ENCODE data around the gene TEAD1.
A peak's percentile ranks its signal among the peaks of the same experiment; 100 is the strongest.

Gene TEAD1

DNA sequence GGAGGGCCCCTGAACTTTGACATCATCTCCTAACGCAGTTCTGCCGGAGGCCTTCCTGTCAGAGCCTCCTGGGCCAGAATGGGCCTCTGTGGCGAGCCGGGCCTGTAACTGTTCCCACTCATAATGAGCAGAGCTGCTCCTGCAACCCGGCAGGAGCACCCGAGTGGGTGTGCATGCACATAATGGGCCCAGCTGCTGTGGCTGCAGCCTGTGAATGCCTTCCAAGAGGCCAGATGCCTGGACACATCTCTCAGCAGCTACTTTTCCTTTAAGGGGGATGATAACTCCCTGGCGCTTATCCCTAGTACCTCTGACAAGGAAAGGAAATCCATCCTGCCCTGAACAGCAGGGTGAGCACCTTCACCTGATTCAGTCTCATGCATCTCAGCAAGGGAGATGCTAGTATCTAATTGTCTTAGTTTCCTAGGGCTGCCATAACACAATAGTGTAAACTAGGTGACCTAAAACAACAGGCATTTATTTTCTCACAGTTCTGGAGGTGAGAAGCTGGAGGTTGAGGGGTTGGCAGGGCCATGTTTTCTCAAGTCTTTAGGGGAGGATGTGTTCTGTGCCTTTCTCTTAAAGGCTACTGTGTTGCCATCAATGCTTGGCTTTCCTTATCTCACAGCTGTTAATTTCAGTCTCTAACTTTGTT is 120.5 kb downstream of the TEAD1 start:
- DNase-seq = no peak

DNA sequence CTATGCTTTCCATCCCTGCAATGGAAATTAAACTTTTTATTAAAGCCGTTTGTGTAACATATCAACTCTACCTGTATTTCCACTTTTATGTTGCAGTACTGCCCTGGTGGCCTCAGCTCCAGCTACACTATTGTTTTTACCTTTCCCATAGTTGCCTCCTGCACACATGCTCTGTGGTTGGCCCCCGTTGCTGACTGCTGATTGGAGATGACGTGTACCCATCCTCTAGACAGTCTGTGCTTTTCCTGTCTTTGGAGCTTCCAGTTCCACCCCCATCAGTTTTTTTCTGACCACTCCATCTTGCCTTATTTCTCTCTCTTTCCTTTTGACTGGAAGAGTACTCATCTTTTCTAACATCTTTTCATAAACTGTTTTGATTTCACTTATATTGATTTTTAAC is 123.8 kb downstream of the TEAD1 start:
- DNase-seq = no peak

DNA sequence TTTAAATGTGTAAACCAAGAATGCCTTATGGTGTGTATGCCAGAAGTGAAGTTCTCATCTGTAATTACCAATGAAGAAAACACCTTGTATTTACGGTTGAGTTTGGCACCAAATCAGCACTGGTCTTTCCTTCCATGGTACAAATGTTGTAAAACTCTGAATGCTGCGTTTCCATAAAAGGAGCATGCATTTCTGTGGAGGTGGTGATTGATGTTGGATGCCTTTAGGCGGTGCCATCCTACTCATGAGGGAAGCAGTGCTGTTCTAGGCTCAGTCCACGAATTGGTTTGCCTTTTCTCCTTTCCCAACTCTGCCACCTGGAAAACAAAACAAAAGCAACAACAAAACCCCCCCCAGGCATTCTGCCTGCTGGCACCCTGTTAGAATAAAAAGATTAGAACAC is 124.4 kb downstream of the TEAD1 start:
- DNase-seq = no peak

DNA sequence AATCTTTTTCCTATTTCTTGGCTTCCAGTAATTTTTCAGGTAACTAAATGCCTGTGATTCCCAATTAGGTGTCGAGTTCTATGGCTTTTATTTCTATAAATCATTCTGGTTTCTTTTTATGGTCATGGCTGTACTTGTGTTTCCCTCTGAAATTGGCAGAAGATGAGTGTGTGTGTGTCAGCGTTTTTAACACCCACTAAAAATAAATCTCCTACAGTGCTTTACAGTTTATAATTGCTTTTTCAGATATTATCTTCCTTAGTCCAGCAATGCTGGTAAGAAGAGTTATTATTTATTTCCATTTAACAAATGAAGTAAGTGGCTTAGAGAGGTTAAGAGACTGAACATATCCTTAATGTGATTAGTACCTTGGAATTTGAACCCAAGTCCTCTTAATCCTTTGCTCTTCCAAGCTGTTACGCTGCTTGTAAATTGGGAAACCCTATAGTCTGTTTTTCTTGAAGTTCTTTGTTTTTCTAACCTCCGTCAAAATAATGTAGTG is 125.2 kb downstream of the TEAD1 start:
- no peak for DNase-seq

DNA sequence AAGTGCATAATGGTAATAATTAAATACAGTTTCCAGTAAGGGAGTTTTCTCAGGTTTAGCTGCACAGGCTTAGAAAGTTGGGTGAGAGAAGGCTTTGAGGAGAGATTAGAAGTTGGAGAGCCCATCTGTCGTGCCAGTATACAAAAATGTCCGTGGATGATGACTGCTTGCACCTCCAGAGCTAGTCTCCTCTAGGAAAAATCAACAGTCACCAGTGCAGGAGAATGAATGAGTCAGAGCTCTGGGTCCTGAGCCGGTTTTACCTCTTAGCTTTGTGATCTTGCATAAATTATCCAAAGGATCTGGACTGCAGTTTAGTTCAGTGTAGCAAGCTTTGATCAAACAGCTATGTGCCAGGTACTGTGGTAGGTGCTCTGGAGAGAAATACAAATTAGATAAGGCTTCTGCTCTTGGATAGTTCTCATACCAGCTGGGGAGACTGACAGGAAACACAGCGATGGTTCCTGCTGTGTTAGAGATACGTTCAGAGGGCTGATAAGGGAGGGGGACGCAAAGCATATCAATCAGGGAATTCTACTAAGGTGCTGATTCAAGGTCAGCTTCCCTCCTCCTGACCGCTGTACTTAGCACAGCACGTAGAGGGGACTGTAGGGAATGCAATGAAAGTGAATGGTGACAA is 125.9 kb downstream of the TEAD1 start:
- no peak for DNase-seq

DNA sequence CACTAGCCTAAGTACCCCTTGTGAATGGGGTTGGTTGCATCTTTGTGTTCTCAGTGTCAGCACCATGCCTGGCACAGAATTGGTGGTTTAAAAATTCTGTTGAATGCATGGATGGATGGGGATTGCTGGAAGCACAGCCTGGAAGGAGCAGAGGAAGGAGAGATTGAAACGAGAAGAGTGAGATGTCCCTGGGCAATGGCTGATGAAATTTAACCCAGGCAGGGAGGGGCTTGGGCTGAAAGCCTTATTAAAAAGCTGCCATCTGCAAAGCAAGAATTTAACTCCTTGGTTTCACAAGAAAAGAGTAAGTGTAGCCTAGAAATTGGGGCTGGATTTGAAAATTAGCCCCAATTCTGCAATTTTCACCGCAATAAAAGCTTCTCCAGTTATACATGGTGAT is 126.7 kb downstream of the TEAD1 start:
- DNase-seq = no peak

DNA sequence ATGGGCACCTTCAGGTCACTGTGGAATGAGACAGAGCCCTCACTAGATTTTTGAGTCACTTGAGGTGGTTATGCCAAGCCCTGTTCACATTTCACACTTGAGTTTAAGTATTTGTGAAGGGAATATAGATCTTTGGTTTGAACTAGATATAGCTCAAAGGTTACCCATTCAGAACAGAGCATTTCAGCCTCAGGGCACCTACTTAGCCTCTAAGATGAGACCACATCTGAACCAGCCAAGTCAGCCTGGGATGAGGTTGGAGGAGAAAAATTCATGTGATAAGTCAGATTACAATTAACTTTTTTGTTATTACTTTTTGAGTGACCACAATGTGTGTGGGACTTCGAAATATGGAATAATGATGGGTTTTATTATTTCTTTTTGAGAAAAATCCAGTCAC is 127.8 kb downstream of the TEAD1 start:
- no peak for DNase-seq

DNA sequence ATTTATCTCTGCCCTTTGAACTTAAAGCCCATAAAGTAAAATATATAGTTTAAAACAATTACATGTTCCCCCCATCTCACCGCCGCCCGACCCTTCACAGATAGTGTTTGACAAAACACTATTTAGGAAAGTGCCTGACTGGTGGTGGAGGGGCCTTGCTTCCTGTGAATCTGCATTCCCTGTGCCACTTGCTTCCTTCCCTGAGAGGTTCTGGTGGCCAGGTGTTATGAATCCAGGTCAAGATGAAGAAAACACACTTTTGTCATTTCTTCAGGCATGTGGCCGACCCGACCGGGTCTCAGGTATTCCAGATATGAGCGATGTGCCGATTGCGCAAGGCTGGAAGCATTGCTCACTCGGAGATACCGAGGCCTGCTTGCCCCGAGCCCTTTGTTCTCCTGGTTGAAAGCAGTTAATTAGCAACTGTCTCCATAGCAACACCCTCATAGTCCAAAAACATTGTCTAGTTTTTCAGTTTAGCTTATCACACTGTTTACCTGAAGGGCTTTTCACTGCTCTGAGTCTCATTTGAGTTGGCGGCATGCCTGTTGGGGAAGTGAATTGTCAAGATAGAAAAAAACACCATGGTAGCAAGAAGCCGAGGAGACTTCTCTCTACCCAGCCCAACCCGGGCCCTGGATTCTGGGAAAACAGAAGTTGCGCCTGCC is 128.3 kb downstream of the TEAD1 start:
- DNase-seq = peak; percentile 59

DNA sequence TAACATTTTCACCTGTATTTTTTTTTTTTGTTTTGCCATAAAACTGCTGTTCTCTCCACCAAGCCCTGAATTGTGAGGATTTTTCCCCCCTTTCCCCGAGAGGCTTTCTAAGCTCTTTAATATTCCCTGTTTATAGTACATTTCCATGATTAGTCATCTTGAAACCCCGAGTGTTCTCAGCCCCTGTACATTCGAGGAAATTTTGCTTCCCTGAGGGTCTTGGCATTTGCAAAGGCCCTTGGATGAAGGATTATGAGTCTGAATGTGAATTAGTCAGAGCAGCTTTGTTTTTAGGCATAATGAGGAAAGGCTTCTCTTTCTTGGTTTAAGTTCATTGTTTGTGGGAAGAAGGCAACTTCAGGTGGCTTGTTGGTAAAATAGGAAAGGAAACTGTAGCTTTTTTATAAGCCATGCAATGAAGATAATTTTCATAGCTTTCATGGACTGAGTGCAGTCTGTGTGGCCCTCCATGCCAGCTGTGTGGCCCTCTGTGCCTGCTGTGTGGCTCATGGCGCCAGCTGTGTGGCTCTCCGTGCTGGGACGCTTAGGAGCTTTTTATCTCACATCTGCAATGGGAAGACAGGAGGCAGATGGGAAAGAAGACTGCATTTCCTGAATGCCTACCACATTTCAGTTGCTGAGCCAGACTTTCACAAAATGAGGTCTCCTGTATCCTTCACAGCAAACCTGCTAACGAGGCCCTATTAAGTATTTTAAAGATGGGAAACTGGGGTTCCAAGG is 129.0 kb downstream of the TEAD1 start:
- peak; percentile 34 for DNase-seq

DNA sequence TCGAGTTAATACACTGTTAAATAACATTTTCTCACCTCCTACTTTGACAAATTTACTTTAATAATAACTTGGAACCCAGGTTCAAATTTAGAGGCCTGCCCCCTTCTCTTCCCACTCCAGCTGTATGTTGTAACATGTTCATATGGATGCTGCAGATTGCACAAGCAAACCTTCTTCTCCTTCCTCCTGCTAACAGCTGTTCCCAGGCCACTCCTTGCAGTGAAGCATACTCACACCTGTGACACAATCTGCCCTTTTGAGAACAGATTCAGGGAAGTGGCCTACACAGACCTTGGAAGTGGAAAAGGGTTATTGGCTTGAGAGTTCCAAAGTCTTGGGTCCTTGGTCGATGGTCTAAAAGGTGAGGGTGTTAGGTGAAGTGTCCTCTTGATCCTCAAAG is 131.9 kb downstream of the TEAD1 start:
- DNase-seq = no peak

DNA sequence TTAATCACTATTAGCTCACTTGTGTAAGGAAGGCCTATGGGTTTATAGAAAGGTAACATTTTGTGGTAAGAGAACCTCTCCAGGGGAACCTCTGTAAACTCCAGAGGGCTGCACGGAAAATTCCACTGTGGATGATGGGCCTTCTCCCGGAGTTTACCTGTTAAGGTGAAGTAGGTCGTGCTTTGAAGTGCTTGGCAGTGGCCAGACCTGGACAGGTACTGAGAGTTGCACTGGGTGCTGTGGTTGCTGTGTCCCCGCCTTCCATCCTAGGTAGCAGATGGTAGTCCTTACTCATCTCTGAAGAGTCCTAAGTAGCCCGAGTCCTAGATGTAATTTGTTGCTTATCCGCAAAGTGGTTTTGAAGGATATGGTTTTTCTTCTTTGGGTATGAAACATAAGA is 133.4 kb downstream of the TEAD1 start:
- DNase-seq = no peak

DNA sequence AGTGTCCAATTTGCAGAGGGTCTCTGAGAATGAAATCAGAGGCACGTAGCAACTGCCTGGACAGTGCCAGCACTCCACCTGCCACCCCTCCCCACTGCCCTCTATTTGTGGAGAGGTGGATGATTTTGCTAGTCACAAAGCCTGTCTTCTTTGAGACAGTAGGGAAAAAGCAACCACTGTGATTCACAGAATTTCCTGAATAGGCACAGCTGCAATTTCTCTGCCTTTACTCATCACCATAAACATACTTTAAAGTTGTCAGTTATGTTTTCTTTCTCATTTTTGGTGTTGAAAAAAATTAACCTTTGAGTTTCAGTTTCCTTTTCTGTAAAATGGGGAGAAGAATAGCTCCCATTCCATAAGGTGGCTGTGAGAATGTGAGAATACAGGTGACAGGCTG is 134.3 kb downstream of the TEAD1 start:
- no peak for DNase-seq

DNA sequence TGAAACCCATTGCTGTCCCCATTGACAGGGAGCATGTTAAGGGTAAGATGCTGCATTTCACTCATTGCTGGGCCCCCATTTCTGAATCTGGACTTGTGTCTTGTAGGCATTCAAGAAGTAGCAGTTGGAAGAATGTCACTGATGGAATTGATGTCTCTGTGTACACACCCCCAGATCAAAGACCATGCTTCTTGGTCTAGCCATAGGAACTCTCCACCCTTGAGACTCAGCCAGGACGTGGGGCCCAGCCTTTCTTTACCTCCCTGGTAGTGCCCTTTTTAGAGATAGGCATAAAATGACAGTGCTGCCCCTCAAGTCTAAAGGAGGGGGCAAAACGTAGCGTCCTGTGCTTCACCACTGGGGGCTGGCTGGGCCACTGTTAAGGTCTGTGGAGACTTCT is 135.1 kb downstream of the TEAD1 start:
- DNase-seq = no peak

DNA sequence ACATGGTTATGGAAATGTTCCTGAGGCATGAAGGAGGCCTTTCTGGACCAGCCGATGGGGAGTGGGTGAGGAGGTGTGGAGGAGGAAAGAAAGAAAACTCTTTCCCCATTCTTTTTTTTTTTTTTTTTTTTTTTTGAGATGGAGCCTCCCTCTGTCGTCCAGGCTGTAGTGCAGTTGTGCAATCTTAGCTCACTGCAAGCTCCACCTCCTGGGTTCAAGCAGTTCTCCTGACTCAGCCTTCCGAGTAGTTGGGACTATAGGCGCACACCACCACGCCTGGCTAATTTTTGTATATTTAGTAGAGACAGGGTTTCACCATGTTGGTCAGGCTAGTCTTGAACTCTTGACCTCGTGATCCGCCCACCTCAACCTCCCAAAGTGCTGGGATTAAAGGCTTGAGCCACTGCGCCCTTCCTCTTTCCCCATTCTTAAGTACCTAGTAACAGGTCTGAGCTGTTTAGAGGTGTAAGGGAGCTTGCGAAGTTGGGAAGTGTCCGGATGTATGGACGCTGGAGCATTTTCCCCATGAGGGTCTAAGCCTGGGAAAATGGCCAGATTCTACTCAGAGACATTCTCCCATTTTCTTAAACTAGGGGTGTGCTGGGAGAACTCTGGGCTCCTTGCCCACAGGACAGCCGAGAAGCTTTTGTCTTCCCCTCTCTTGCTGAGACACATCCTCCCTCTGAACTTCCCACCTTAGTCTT is 135.8 kb downstream of the TEAD1 start:
- no peak for DNase-seq

DNA sequence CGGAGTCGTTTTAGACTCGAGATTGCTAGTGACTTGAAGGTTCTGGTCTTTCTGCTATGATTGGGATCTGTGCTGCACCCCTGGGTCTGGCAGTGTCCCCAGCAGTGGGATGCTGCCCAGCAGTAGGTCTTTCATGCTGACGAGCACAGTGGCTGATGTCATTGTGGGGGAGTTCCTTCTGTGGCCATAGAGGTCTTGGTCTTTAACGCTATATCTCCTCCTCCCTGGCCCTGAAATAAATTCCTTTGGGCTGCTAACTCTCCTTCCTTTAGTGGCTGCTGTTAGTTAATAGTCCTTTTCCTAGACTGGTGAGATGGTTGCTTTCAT is 136.3 kb downstream of the TEAD1 start:
- no peak for DNase-seq

DNA sequence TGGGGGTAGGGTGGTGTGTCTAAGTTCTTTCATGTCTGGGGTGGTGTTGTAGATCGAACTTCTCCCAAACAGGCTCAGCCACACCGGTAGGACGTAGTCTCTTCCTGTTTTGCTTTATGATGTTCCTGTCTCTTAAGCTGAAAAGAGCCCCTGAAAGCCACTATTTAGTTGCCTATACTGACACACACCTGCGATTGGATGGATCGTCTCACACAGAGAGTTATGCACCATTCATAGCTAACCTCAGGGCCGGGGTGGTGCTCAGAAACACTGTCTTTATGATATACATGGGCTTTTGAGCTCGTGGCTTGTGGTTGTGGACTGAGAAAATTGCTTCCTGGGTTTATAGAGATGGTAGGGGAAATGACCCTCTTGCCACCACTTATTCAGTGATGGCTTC is 137.6 kb downstream of the TEAD1 start:
- DNase-seq = no peak

DNA sequence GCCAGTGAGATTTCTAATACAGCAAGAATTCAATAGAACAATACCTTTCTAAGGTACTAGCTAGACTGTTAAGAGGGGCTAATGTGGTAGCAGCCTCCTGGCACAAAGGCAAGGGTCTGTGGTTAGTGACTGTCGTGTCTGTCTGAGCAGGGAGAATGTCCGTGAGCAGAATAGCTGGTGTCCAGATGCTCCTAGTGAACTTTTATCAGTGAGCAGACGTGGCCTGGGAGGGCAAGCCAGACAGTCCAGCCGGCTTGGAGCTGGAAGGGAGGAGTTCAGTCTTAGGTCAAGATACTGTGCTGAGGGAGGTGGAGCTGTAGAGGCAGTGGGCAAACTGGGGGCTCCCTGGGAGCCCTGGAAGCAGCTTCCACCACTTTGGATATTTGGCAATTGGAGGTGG is 138.6 kb downstream of the TEAD1 start:
- no peak for DNase-seq

DNA sequence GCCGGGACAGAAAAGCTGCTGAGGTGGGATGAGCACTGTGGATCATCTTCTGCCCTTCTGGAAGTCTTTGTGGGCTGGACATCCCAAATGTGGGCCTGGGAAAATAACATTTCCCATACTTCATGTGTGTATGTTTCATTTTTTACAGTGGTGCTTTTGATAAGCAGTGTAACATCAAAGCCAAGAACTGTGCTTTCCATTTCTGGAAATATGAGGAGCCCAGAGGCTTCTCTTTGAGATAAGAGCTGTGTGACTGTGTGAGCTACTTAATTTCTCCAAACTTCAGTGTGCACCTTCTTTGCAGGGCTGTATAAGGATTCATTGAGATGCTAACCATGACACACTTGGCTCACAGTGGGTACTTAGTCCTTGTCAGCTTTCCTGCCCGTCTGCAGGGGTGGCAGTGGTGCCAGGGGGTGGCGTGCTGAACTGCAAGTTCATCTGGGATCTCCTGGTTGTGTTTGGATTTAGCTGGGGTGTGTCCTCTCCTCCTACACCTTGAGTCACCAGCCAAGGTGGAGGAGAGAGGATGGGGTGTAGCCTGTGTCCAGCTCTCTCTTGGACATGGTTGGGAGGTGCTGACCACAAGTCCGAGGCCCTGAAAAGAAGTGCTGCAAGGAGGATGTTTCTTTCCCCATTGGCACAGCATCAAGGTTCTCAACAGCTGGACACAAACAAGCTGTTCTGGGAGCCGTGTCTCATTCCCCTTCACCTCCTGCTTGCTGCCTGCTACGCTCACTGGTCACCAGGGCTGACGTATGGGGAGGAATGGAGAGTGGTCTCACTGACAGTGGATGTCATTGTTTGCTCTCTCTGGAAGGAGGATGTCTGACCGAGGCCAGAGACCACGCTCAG is 139.4 kb downstream of the TEAD1 start:
- no peak for DNase-seq

DNA sequence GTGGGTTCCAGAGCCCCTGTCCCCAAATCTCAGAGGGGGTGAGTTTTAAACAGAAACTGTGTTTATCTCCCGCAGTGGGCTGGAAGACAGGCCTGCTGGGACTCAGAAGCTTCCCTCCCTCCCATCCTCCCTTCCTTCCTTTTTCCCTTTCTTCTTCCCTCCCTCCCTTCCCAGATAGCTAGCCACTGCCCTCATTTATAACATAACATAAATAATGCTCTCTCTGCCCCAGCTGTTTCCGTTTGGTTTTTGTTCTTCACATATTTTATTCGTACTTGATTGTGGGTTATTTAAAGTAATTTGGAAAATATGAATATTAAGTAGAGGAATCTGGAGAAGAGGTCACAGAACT is 140.9 kb downstream of the TEAD1 start:
- DNase-seq = no peak

DNA sequence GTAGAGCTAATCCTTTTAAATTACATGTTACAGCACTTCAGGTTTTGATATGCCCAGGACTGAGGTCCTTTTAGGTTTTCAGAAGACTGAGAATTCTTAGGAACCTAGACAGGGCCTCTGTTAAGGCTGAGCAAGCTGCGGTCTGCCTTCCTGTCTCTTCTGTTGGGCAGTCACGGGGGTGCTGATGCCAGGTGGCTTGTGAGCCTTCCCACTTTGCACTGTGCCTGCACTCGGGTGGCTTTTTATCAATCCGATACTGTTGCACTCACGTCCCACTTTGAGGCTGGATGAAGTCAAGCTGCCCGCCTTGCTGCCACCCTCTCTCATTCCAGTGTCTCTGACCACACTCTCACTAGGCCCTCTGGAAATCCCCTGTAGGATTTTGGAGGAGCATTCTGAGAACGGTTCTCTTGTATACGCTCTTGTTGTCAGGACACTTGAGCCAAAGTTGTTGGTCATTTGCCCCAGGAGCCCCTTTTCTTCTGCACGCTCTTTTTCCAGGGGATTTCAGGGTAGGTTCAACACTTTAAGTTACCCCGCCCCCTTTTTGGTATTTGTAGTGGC is 141.8 kb downstream of the TEAD1 start:
- DNase-seq = no peak

DNA sequence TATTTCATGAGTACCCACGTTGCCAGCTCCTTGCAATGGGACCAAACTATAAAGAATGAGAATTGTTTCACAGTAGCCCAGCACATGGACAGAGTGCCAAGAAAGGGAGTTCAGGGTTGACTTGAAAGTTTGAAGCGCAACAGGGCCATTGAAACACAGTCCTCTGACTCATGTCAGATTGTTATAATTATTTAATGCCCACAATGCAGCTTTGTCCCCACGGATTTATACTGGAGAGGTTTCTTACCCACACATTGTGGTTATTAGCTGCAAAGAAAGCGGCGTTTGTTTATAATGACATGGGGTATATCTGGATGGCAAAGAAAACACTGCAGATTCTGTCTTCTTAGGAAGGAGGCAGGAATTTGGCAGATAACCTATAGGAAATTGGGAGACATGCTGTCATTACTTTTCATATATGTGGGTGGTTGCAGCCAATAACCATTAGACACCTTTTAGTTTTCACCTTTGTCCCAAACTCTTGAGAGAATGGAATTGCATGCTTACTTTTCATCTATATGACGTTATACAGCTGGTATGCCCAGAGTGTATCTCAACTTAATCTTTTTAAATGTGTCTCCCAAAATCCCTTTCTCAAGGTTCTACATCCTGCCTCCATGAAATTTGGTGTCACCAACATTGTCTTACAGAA is 143.6 kb downstream of the TEAD1 start:
- no peak for DNase-seq
